Progenitor cell of endocrine pancreas (in vitro differentiated cells): ENCODE data around the gene ZER1. TPM values are rescaled to one million over a fixed set of nuclear protein-coding genes. Genes with fewer than 3 reads are reported as not detected.

ENCODE experiments used
- DNase-seq: peaks from one replicate; pipeline ENCODE4 v3.0.0; 2021; ENCODE audit warnings: low spot score; ENCODE audit not compliant: unreplicated experiment
- H3K27ac Mint-ChIP-seq: 2 replicates; pipeline ENCODE4 v1.8.0; 2021; ENCODE audit warnings: mild to moderate bottlenecking, moderate library complexity, mixed read lengths
- H3K27me3 Mint-ChIP-seq: 2 replicates; pipeline ENCODE4 v1.8.0; 2021; ENCODE audit warnings: mixed read lengths
- H3K36me3 Mint-ChIP-seq: 2 replicates; pipeline ENCODE4 v1.8.0; 2022; ENCODE audit warnings: mixed read lengths; ENCODE audit not compliant: insufficient read depth
- H3K4me1 Mint-ChIP-seq: 2 replicates; pipeline ENCODE4 v1.8.0; 2021; ENCODE audit warnings: low read depth, mixed read lengths
- H3K4me3 Mint-ChIP-seq: 2 replicates; pipeline ENCODE4 v1.8.0; 2021; ENCODE audit warnings: low read depth, mild to moderate bottlenecking, moderate library complexity, mixed read lengths
- H3K9me3 Mint-ChIP-seq: 2 replicates; pipeline ENCODE4 v1.8.0; 2021; ENCODE audit warnings: low read depth, mixed read lengths
- total RNA-seq: library from RNA; stranded (reverse); gene quantifications from 2 replicates; pipeline ENCODE4 v1.2.1, GENCODE V29; 2021
- TF ChIP-seq, protein P1 (sequence below): fragments of 200-600 bp; sonication (generic); IDR thresholded peaks from one replicate; pipeline ENCODE4 v1.5.0; 2021; ENCODE audit warnings: antibody characterized with exemption, mild to moderate bottlenecking; ENCODE audit not compliant: unreplicated experiment

Gene ZER1
- total RNA-seq, 1 donor from 2014 or later, result 38.4 TPM

DNA sequence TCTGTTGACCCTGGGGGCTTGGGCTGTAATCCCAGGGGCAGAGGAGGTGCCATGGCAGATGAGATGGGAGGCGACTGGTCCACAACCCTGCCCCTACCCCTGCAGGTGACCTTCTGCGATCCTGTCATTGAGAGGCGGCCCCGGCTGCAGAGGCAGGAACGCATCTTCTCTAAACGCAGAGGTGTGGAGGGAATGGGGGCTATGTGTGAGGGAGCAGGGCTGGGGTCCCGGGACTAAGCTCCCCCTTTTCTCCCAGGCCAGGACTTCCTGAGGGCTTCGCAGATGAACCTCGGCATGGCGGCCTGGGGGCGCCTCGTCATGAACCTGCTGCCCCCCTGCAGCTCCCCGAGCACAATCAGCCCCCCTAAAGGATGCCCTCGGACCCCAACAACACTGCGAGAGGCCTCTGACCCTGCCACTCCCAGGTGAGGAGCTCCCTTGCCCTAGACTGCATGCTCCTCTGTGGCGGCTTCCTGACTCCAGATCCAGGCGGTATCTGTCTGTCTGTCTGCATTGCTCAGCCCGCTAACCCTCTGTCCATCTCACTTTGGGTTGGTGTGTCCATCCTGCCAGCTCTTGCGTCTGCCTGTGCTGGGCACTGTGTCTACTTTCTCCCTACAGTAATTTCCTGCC, 57.7 kb downstream of the ZER1 start:
- H3K27ac Mint-ChIP-seq, result no peak overlapping the region
- peaks cover 1% of the 10 kb centered on the region for H3K4me1 Mint-ChIP-seq
- peaks cover 2% of the 10 kb centered on the region for H3K36me3 Mint-ChIP-seq
- H3K4me3 Mint-ChIP-seq, result no peak overlapping the region
- TF ChIP-seq, protein P1, sequence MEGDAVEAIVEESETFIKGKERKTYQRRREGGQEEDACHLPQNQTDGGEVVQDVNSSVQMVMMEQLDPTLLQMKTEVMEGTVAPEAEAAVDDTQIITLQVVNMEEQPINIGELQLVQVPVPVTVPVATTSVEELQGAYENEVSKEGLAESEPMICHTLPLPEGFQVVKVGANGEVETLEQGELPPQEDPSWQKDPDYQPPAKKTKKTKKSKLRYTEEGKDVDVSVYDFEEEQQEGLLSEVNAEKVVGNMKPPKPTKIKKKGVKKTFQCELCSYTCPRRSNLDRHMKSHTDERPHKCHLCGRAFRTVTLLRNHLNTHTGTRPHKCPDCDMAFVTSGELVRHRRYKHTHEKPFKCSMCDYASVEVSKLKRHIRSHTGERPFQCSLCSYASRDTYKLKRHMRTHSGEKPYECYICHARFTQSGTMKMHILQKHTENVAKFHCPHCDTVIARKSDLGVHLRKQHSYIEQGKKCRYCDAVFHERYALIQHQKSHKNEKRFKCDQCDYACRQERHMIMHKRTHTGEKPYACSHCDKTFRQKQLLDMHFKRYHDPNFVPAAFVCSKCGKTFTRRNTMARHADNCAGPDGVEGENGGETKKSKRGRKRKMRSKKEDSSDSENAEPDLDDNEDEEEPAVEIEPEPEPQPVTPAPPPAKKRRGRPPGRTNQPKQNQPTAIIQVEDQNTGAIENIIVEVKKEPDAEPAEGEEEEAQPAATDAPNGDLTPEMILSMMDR, result no peak
- H3K9me3 Mint-ChIP-seq, result no peaks in the 10 kb centered on the region
- H3K27me3 Mint-ChIP-seq, result no peaks in the 10 kb centered on the region
- DNase-seq, result no peak

DNA sequence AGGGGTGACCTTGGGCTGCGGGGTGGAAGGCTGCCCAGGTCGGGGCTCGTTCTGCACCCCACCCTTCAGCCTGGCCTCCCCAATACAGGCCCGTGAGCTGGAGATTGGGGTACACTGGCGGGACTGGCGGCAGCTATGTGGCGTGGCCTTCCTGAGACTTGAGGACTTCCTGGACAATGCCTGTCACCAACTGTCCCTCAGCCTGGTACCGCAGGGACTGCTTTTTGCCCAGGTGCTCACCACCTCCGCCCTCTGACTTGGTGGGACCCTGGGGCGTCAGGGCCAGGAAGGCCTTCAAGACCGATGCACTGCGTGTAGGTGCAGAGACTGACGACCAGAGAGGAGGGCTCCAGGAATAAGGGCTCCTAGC, 58.3 kb downstream of the ZER1 start:
- DNase-seq, result no peak
- Mint-ChIP-seq H3K36me3 (peaks cover 2% of the 10 kb centered on the region), H3K4me3 (no peak overlapping the region), H3K4me1 (peaks cover 1% of the 10 kb centered on the region), H3K27me3 (no peaks in the 10 kb centered on the region), H3K9me3 (no peaks in the 10 kb centered on the region), H3K27ac (no peak overlapping the region)
- TF ChIP-seq, protein P1, result no peak

DNA sequence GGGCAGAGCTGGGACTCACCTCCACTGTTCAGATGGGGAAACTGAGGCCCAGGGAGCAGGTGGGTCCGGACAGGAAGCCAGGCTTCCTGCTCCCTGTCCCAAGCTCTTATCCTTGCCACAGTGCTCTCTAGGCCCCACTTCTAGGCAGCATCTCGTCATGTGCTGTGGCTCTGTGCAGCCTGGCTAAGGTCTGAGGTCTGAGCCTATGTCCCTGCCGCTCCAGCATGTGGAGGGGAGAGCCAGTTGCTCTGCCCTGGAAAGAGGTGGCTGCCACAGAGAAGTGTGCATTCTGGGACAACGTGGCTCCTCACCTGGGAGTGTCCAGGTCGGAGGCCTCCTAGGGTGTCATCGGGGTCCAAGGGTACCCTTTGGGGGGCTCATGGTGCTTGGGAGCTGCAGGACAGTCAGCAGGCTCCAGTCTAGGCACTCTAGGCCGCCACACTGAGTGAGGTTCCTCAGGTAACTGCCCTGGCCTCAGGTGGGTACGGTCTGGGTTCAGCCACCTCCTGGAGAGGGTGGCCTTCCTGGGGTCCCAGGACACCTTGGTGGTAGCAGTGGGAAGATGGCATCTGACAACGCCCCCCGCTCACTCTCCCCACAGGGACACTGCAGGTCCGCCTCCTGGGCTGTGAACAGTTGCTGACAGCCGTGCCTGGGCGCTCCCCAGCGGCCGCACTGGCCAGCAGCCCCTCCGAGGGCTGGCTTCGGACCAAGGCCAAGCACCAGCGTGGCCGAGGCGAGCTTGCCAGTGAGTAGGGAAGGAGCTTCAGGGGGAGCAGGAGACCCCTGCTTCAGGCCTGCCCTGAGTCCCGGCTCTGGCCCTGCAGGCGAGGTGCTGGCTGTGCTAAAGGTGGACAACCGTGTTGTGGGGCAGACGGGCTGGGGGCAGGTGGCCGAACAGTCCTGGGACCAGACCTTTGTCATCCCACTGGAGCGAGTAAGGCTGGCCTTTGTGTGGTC, 59.0 kb downstream of the ZER1 start:
- DNase-seq, result no peak
- Mint-ChIP-seq H3K27ac (no peak overlapping the region), H3K27me3 (no peaks in the 10 kb centered on the region), H3K4me1 (no peaks in the 10 kb centered on the region), H3K4me3 (no peak overlapping the region), H3K36me3 (peaks cover 2% of the 10 kb centered on the region), H3K9me3 (no peaks in the 10 kb centered on the region)
- TF ChIP-seq, protein P1, result no peak

DNA sequence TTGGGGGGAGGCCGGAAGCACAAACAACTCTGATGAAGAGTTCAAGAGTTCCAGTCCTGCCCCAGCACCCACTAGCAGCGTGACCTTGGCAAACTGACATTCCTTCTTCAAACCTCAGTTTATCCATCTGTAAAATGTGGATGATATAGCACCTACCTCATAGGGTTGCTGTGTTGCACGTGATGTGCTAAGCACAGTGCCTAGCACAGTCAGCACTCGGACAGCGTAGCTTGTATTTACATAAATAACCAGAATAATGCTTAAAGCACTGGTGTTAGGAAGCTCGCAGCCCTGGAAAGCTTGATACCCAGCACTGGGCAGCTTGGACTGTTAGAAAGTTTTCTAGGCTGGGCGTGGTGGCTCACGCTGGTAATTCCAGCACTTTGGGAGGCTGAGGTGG, 64.3 kb downstream of the ZER1 start:
- Mint-ChIP-seq H3K4me3 (no peak overlapping the region), H3K27me3 (no peaks in the 10 kb centered on the region), H3K4me1 (peaks cover 3% of the 10 kb centered on the region), H3K9me3 (no peaks in the 10 kb centered on the region), H3K27ac (no peak overlapping the region), H3K36me3 (peaks cover 2% of the 10 kb centered on the region)
- DNase-seq, result no peak
- TF ChIP-seq, protein P1, result no peak

DNA sequence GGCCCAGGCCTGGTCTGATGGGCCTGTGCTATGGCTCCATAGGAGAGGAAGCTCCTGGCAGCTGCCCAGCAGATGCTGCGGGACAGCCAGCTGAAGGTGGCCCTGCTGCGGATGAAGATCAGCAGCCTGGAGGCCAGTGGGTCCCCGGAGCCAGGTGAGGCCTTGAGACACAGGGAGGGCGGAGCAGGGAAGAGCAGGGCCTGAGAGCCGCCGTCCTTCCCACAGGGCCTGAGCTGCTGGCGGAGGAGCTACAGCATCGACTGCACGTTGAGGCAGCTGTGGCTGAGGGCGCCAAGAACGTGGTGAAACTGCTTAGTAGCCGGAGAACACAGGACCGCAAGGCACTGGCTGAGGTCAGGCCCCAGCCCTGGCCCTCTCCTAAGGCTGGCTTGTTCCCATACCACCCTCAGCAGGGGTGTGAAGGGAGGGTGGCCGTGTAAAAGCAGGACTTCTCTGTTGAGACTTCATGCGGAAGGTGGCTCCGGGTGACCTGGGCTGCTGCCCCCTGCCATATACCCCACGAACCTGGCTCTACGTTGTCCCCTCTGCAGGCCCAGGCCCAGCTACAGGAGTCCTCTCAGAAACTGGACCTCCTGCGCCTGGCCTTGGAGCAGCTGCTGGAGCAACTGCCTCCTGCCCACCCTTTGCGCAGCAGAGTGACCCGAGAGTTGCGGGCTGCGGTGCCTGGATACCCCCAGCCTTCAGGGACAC, 64.9 kb downstream of the ZER1 start:
- DNase-seq, result no peak
- TF ChIP-seq, protein P1, result no peak
- Mint-ChIP-seq H3K27me3 (no peaks in the 10 kb centered on the region), H3K4me1 (peaks cover 3% of the 10 kb centered on the region), H3K36me3 (peaks cover 2% of the 10 kb centered on the region), H3K27ac (no peak overlapping the region), H3K4me3 (no peak overlapping the region), H3K9me3 (no peaks in the 10 kb centered on the region)
